ENCODE results near the gene ERI3. TPM values are rescaled to one million over a fixed set of nuclear protein-coding genes. Genes with fewer than 3 reads are reported as not detected.

Gene ERI3
- total and polyA plus RNA-seq, 2 of the 13 experiments (the other 11 are each of a cell fraction or from before 2014, with no cell fraction given), result 35.6 to 35.9 TPM

GRCh38 chr1:44339731-44340130 lies 15.3 kb downstream of the ERI3 start:
- H3K9me3 ChIP-seq (ENCODE audit: low read length), result peaks cover 11% of the 10 kb centered on the region
- POLR2A ChIA-PET, result no interaction called here
- H3K36me3 ChIP-seq (replicated peaks in 1 of 2; ENCODE audit: control insufficient read depth in 1 of 2, insufficient read depth in 2 of 2, low read length in 2 of 2), result peaks cover 12 to 33% of the 10 kb centered on the region in 2 experiments
- intact Hi-C loops (cut with micrococcal nuclease; ENCODE audit: unreplicated experiment), result no loop called here
- CTCF ChIA-PET (ENCODE audit: low intra/inter-chr PET ratio, low total read pairs), result no interaction called here
- H2AFZ ChIP-seq (ENCODE audit: low read length), result no peak overlapping the region
- TF ChIP-seq SP5 (CRISPR knock-in tag; IDR thresholded peaks at IDR 0.05; ENCODE audit: borderline replicate concordance, low read depth) (no peak), ZNF121 (CRISPR knock-in tag; IDR thresholded peaks at IDR 0.05) (no peak), RBAK (CRISPR knock-in tag; IDR thresholded peaks at IDR 0.05) (no peak), SALL2 (CRISPR knock-in tag; IDR thresholded peaks at IDR 0.05) (no peak), ZBTB34 (CRISPR knock-in tag; IDR thresholded peaks at IDR 0.05) (no peak), ZNF670 (CRISPR knock-in tag; IDR thresholded peaks at IDR 0.05; ENCODE audit: borderline replicate concordance) (no peak), NFE2L2 (IDR thresholded peaks at IDR 0.05; ENCODE audit: low read length) (no peak), CHD4 (IDR thresholded peaks at IDR 0.05; ENCODE audit: borderline replicate concordance, low read length) (no peak)
- in situ Hi-C loops (cut with HindIII; ENCODE audit: extremely low pct_ligation_motif_present, low pct_unique_long_range_greater_than_20kb), result no loop called here
- no peak overlapping the region for H3K4me3 ChIP-seq (replicated peaks in 1 of 3; ENCODE audit: insufficient read depth in 1 of 3, low read depth in 2 of 3, low read length in 3 of 3)
- FAIRE-seq (no peak), ATAC-seq (no peak; the same call in 2 of the 3 replicates), DNase-seq (ENCODE audit: low spot score) (no peak)
- no peaks in the 10 kb centered on the region for H3K27me3 ChIP-seq (ENCODE audit: control insufficient read depth in 1 of 2, insufficient read depth in 2 of 2, low read length in 2 of 2)
- peaks cover 4% of the 10 kb centered on the region for H3K79me2 ChIP-seq (ENCODE audit: insufficient read depth, low read length)
- H3K4me2 ChIP-seq (ENCODE audit: low read depth, low read length), result no peak overlapping the region
- H3K4me1 ChIP-seq (ENCODE audit: insufficient read depth, low read length), result peaks cover 12% of the 10 kb centered on the region
- H3K27ac ChIP-seq (ENCODE audit: extremely low read length, insufficient read depth, low read length), result peak overlapping the region; percentile 23
- no peaks in the 10 kb centered on the region for H4K20me1 ChIP-seq (ENCODE audit: insufficient read depth, low read length)
- BruUV-seq (replicated peaks), result no TSS peak
- 91% methylated on average over 4 of the region's 4 CpGs for WGBS (ENCODE audit: low lambda C conversion rate)
- no peak overlapping the region for H3K9ac ChIP-seq (ENCODE audit: insufficient read depth, low read depth, low read length)

DNA sequence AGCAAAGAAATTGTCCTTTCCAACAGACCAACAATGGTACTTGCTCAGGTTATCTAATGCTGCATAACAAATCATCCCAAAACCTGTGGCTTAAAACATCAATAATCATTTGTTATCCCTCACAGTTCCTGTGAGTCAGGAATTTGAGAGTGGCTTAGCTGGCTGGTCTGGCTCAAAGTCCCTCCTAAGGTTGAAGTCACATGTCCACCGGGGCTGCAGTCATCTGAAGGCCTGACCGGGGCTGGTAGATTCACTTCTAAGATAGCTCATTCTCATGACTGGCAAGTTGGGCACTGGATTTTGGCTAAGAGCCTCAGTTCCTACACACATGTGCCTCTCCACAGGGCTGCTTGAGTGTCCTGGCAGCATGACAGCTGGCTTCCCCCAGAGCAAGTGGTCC lies 16.9 kb downstream of the ERI3 start:
- peaks cover 11% of the 10 kb centered on the region for H3K9me3 ChIP-seq (ENCODE audit: low read length)
- H3K9ac ChIP-seq (ENCODE audit: insufficient read depth, low read depth, low read length), result no peak overlapping the region
- ChIA-PET CTCF (ENCODE audit: low intra/inter-chr PET ratio, low total read pairs) (no interaction called here), POLR2A (no interaction called here)
- no peaks in the 10 kb centered on the region for H4K20me1 ChIP-seq (ENCODE audit: insufficient read depth, low read length)
- H3K79me2 ChIP-seq (ENCODE audit: insufficient read depth, low read length), result peaks cover 3% of the 10 kb centered on the region
- H3K27me3 ChIP-seq (ENCODE audit: control insufficient read depth in 1 of 2, insufficient read depth in 2 of 2, low read length in 2 of 2), result no peaks in the 10 kb centered on the region
- H3K4me2 ChIP-seq (ENCODE audit: low read depth, low read length), result no peak overlapping the region
- in situ Hi-C loops (cut with HindIII; ENCODE audit: extremely low pct_ligation_motif_present, low pct_unique_long_range_greater_than_20kb) (no loop called here), intact Hi-C loops (cut with micrococcal nuclease; ENCODE audit: unreplicated experiment) (no loop called here)
- FAIRE-seq (no peak), ATAC-seq (no peak), DNase-seq (ENCODE audit: low spot score) (peak; percentile 10)
- whole genome bisulfite sequencing (ENCODE audit: low lambda C conversion rate), result 100% methylated on average over 1 of the region's 2 CpGs
- H3K4me3 ChIP-seq (replicated peaks in 1 of 3; ENCODE audit: insufficient read depth in 1 of 3, low read depth in 2 of 3, low read length in 3 of 3), result no peak overlapping the region
- peaks cover 15 to 45% of the 10 kb centered on the region in 2 experiments for H3K36me3 ChIP-seq (replicated peaks in 1 of 2; ENCODE audit: control insufficient read depth in 1 of 2, insufficient read depth in 2 of 2, low read length in 2 of 2)
- TF ChIP-seq, protein P1, sequence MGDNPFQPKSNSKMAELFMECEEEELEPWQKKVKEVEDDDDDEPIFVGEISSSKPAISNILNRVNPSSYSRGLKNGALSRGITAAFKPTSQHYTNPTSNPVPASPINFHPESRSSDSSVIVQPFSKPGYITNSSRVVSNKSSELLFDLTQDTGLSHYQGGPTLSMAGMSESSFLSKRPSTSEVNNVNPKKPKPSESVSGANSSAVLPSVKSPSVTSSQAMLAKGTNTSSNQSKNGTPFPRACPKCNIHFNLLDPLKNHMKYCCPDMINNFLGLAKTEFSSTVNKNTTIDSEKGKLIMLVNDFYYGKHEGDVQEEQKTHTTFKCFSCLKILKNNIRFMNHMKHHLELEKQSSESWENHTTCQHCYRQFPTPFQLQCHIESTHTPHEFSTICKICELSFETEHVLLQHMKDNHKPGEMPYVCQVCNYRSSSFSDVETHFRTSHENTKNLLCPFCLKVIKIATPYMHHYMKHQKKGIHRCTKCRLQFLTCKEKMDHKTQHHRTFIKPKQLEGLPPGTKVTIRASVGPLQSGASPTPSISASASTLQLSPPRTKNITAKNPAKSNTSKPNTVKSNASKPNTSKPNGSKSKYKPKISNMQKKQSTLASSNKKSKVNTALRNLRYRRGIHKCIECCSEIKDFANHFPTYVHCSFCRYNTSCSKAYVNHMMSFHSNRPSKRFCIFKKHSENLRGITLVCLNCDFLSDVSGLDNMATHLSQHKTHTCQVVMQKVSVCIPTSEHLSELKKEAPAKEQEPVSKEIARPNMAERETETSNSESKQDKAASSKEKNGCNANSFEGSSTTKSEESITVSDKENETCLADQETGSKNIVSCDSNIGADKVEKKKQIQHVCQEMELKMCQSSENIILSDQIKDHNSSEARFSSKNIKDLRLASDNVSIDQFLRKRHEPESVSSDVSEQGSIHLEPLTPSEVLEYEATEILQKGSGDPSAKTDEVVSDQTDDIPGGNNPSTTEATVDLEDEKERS (CRISPR knock-in tag; IDR thresholded peaks at IDR 0.05), result 0 out of 2 replicates have a peak, but pooled peaks have one; percentile 64
- TF ChIP-seq SETDB1 (CRISPR knock-in tag; IDR thresholded peaks at IDR 0.05; ENCODE audit: borderline replicate concordance), result 0 out of 2 replicates have a peak, but pooled peaks have one; percentile 79
- TF ChIP-seq ZNF225 (CRISPR knock-in tag; IDR thresholded peaks at IDR 0.05), result no peak
- TF ChIP-seq RBAK (CRISPR knock-in tag; IDR thresholded peaks at IDR 0.05), result peak; percentile 79; the same call in 1 of the 2 replicates
- no TSS peak for BruUV-seq (replicated peaks)
- no peak overlapping the region for H3K27ac ChIP-seq (ENCODE audit: extremely low read length, insufficient read depth, low read length)
- peaks cover 12% of the 10 kb centered on the region for H3K4me1 ChIP-seq (ENCODE audit: insufficient read depth, low read length)
- H2AFZ ChIP-seq (ENCODE audit: low read length), result no peak overlapping the region
